ENCODE results near the gene CD93. TPM values are rescaled to one million over a fixed set of nuclear protein-coding genes. Genes with fewer than 3 reads are reported as not detected.

Gene CD93
- total RNA-seq, 1 donor from 2014 or later, result 1.0 TPM

GRCh38 chr20:23036371-23036770 is 49.8 kb downstream of the CD93 start:
- DNase-seq (ENCODE audit: low read depth), result no peak
- Histone ChIP-seq H3K4me3 (ENCODE audit: low read depth, low read length) (no peak overlapping the region), H3K27me3 (ENCODE audit: control insufficient read depth, insufficient read depth, low read length) (peaks cover 37% of the 10 kb centered on the region), H3K36me3 (ENCODE audit: control insufficient read depth, insufficient read depth, low read length) (no peaks in the 10 kb centered on the region)
- TF ChIP-seq CTCF (IDR thresholded peaks at IDR 0.05; ENCODE audit: insufficient read depth, low read length, poor library complexity, severe bottlenecking), result no peak

- peaks cover 37% of the 10 kb centered on the region for H3K27me3 ChIP-seq (ENCODE audit: control insufficient read depth, insufficient read depth, low read length)
- no peak for DNase-seq (ENCODE audit: low read depth)
- no peak overlapping the region for H3K4me3 ChIP-seq (ENCODE audit: low read depth, low read length)
- no peaks in the 10 kb centered on the region for H3K36me3 ChIP-seq (ENCODE audit: control insufficient read depth, insufficient read depth, low read length)
- no peak for TF ChIP-seq CTCF (IDR thresholded peaks at IDR 0.05; ENCODE audit: insufficient read depth, low read length, poor library complexity, severe bottlenecking)
Measured at GRCh38 chr20:23035731-23036130, 50.4 kb downstream of the CD93 start.

- no peak for DNase-seq (ENCODE audit: low read depth)
- Histone ChIP-seq H3K36me3 (ENCODE audit: control insufficient read depth, insufficient read depth, low read length) (no peaks in the 10 kb centered on the region), H3K4me3 (ENCODE audit: low read depth, low read length) (no peak within 1 kb of the TSS), H3K27me3 (ENCODE audit: control insufficient read depth, insufficient read depth, low read length) (peaks cover 35% of the 10 kb centered on the region)
- TF ChIP-seq CTCF (IDR thresholded peaks at IDR 0.05; ENCODE audit: insufficient read depth, low read length, poor library complexity, severe bottlenecking), result no peak
Measured at GRCh38 chr20:23034721-23035671, 51.1 kb downstream of the CD93 start, which contains the start of gene SSTR4. Gene SSTR4 (plus strand): TSS chr20:23035312. CDS start chr20:23035484, 172 bp downstream.

GRCh38 chr20:23033918-23034317 is 52.2 kb downstream of the CD93 start:
- peaks cover 33% of the 10 kb centered on the region for H3K27me3 ChIP-seq (ENCODE audit: control insufficient read depth, insufficient read depth, low read length)
- H3K4me3 ChIP-seq (ENCODE audit: low read depth, low read length), result no peak overlapping the region
- no peak for TF ChIP-seq CTCF (IDR thresholded peaks at IDR 0.05; ENCODE audit: insufficient read depth, low read length, poor library complexity, severe bottlenecking)
- no peak for DNase-seq (ENCODE audit: low read depth)
- no peaks in the 10 kb centered on the region for H3K36me3 ChIP-seq (ENCODE audit: control insufficient read depth, insufficient read depth, low read length)

GRCh38 chr20:23032750-23033078 is 53.4 kb downstream of the CD93 start:
- Histone ChIP-seq H3K4me3 (ENCODE audit: low read depth, low read length) (no peak overlapping the region), H3K27me3 (ENCODE audit: control insufficient read depth, insufficient read depth, low read length) (peaks cover 25% of the 10 kb centered on the region), H3K36me3 (ENCODE audit: control insufficient read depth, insufficient read depth, low read length) (no peaks in the 10 kb centered on the region)
- TF ChIP-seq CTCF (IDR thresholded peaks at IDR 0.05; ENCODE audit: insufficient read depth, low read length, poor library complexity, severe bottlenecking), result no peak
- DNase-seq (ENCODE audit: low read depth), result no peak
